HL-60/S4 treated with retinoic acid at 250 ng/mL for 4 days and 3 days (cell line): ENCODE results near the gene SMOC1.
"Not testable (repeated sequence)": the region's sequence is repeated elsewhere in the genome, so short reads cannot be mapped to it uniquely, and the experiment has no call there.

Experiments
- in situ Hi-C: fragments of 300-500 bp; cut with MboI; formaldehyde crosslinking; loops from 2 replicates; pipeline ENCODE4 v1.7.0; 2022; ENCODE audit warnings: low sequenced_read_pairs

Gene SMOC1

GRCh38 chr14:69896972-69897371 lies 17.8 kb downstream of the SMOC1 start:
- in situ Hi-C loops, result no loop called here

GRCh38 chr14:69900603-69901002 lies 21.4 kb downstream of the SMOC1 start:
- in situ Hi-C loops, result no loop called here

GRCh38 chr14:69901113-69901951 lies 22.1 kb downstream of the SMOC1 start:
- in situ Hi-C loops, result no loop called here

- in situ Hi-C loops, result not testable (repeated sequence)
These were observed 23.8 kb downstream of the SMOC1 start for GRCh38 chr14:69903046-69903445.

GRCh38 chr14:69904246-69904645 lies 25.0 kb downstream of the SMOC1 start:
- in situ Hi-C loops, result no loop called here

- in situ Hi-C loops, result no loop called here
These were observed 27.0 kb downstream of the SMOC1 start for GRCh38 chr14:69906201-69906600.

GRCh38 chr14:69909826-69910550 lies 30.8 kb downstream of the SMOC1 start:
- in situ Hi-C loops, result no loop called here

GRCh38 chr14:69910871-69911270 lies 31.7 kb downstream of the SMOC1 start:
- in situ Hi-C loops, result no loop called here

- in situ Hi-C loops, result no loop called here
These were observed 34.5 kb downstream of the SMOC1 start for GRCh38 chr14:69913686-69914085.

GRCh38 chr14:69916396-69916795 lies 37.2 kb downstream of the SMOC1 start:
- in situ Hi-C loops, result no loop called here

GRCh38 chr14:69917287-69917686 lies 38.1 kb downstream of the SMOC1 start:
- in situ Hi-C loops, result no loop called here

- in situ Hi-C loops, result no loop called here
These were observed 40.6 kb downstream of the SMOC1 start for GRCh38 chr14:69919815-69920214.

GRCh38 chr14:69921052-69921451 lies 41.8 kb downstream of the SMOC1 start:
- in situ Hi-C loops, result no loop called here

GRCh38 chr14:69922198-69922597 lies 43.0 kb downstream of the SMOC1 start:
- in situ Hi-C loops, result no loop called here

GRCh38 chr14:69924201-69924600 lies 45.0 kb downstream of the SMOC1 start:
- in situ Hi-C loops, result no loop called here

- in situ Hi-C loops, result no loop called here
These were observed 48.9 kb downstream of the SMOC1 start for GRCh38 chr14:69928111-69928523.

- in situ Hi-C loops, result no loop called here
These were observed 51.7 kb downstream of the SMOC1 start for GRCh38 chr14:69930780-69931379.

- in situ Hi-C loops, result no loop called here
These were observed 52.7 kb downstream of the SMOC1 start for GRCh38 chr14:69931960-69932359.

GRCh38 chr14:69932391-69932790 lies 53.2 kb downstream of the SMOC1 start:
- in situ Hi-C loops, result no loop called here

GRCh38 chr14:69933623-69934275 lies 54.5 kb downstream of the SMOC1 start:
- in situ Hi-C loops, result no loop called here

- in situ Hi-C loops, result no loop called here
These were observed 58.3 kb downstream of the SMOC1 start for GRCh38 chr14:69937367-69938081.
